GM19468 (cell line): ENCODE measurements around the gene WDR48.
"Not testable (repeated sequence)": the region's sequence is repeated elsewhere in the genome, so short reads cannot be mapped to it uniquely, and the experiment has no call there.

Source experiments
- ATAC-seq: cut with Tn5 transposase; IDR thresholded peaks from one replicate; pipeline ENCODE4 v1.9.1; 2021; ENCODE audit warnings: mild to moderate bottlenecking, moderate library complexity, moderate number of reproducible peaks; ENCODE audit not compliant: unreplicated experiment; ENCODE audit errors: extremely low read depth

The WDR48 gene

DNA sequence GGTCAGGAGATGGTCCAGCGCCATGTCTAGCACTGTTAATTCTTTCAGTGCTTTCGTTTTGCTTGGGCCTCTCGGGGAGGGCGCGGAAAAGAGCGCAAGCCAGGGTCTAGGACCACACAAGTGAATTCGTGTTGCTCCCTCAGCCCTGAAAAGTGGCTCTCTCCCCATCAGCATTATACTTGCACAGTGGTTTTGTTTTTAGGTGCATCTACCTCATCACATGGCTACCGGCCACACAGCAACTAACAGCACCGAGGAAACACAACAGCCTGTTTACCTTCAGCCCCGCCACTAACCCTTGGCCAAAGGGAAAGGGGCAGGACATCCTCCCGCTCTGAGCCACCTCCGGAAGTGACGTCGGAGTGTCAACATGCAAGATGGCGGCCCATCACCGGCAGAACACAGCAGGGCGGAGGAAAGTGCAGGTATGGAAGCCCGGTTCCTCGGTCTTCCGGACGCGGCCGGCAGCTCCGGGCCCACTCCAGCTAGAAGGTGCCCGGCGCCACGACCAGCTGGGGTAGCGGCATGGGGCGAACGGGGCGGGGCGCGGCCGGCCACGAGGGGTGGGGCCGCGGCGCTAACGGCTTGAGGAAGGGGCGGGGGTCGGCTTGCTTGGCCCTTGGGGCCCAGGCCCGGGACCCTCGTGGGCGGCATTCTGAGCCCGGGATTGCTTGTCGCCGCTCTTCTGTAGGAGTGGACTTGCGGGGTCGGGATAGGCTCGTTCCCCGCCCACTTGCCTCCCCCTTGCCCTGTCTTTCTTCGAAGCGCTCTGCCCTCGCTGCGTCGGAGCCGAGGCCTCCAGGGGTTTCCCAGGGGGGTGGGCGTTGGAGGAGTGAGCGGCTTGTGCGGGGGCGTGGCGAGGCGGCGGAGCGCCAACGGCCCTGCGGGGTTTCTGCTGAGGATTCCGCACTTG lies at the start of gene WDR48, which contains the start of gene SCN11A:
TSS of gene WDR48 (plus strand) at position 368 of the 913 bp plus-strand sequence. CDS start at position 378, 10 bp downstream.
TSS of gene SCN11A (minus strand) at position 296 of the 913 bp plus-strand sequence. CDS start 101,582 bp downstream, outside the sequence.
- ATAC-seq = peak; percentile 93

DNA sequence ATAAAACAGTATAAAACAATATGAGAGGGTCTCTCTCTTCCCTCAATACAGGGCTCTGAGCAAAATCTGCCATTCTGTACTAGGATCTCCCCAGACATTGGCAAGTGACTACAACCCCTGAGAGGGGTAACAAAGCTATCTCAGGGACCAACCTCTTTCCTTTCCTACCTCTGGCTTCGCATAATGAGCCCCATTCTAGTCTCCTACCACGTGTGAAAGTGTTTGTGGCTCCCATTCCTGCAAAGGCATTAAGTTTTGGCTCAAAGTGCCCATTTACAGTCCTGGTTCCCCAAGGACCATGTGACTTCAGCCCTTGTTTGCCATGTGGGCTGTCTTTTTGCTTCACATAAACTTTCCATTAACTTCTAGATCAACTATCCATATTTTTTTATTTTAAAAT lies 46.5 kb upstream of the WDR48 start:
- no peak for ATAC-seq

DNA sequence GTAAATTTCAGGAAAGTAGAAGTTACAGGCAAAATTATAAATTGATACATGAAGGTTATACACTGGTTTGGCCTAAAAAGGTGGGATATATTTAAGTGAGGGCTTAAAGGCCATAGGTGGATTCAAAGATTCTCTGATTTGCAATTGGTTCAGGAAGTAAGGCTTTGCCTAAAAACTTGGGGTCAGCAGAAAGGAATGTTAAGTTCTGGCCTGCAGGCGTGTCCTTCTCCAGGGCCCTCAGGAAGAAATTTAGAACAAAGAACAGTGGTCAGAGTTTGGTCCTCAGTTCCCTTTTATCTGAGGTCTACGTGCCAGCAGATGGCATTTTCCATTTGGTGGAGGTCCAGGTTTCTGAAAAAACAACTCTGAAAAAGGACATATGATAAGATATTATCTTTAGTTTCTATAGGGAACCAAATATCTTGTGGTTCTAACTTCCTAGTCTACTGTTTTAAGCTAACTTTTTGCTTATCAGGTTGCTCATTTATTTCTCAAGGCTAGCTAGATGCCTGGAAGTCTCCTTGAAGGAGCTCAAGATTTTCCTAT lies 40.6 kb upstream of the WDR48 start:
- no peak for ATAC-seq

DNA sequence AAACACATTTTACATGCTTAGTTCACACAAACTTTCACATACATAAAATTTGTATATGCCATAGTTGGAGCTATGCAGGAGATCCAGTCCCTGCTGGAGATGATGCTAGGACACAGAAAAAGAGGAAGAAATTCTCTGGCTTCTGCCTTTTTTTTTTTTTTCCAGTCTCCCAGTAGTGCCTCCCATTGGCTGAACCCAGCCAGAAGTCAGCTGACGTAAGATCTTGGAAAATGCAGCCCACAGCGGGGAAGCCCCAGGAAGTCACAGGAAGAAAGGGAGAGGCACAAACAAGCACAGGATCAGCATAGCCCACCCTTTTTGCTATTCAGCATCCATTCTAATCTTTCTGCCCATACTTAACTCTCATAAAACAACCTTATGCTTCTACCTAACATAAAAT lies 38.5 kb upstream of the WDR48 start:
- no peak for ATAC-seq

DNA sequence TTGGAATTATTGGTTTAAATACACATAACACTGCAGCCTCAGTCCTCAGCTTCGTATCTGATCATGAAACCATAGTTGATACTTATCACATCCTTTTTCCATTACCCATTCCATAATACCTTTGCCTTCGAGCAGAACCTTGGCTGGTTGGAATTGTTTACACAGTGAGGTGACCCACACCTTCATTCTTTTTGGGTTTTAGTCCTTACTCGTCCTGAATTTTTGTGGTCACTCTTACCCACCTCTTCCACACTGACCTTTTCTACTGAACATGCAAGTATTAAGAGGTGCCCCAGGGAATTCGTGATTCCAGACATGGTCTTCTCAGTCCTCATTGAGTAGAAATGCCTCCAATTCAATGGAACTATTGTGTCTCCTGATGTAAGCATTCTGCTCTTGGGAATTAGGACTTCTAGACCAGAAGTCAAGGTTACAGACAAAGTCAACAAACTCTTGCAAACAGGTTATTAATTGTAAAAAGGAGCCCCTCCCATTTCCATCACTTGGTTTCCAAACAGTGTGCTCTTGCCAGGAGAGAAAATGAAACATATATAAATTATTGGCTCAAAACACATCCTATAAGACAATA lies 37.8 kb upstream of the WDR48 start:
- ATAC-seq = no peak

DNA sequence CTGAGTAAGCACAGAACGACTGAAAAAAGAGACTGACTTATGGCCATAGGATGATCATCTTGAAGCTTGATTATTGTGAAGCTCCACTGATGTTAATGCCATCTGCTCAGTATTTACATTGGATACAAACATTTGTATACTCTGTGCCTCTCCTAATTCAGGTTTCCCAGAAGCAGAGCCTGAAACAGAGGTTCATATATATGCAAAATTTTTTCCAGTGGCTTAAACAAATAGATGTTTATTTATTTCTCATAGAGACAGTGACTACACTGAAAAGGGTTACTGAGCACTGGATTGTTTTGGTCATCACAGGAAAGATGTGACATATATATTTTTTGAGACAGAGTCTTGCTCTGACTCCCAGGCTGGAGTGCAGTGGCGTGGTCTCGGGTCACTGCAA lies 36.4 kb upstream of the WDR48 start:
- ATAC-seq = no peak

DNA sequence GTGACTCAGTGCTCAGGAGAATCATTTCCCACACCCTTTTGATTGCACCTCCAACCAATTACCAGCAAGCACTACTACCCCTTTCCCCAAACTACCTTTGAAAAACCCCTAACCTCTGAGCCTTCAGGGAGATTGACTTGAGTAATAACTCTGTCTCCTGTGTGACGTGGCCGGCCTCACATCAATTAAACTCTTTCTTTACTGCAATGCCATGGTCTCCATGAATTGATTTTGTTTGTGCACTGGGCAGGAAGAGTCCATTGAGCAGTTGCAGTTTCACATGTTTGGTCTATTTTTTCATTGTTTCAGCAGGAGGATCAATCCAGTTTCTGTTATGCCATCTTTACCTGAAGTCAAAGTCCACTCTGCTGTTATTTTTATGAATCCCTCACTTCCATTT lies 32.5 kb upstream of the WDR48 start:
- no peak for ATAC-seq

DNA sequence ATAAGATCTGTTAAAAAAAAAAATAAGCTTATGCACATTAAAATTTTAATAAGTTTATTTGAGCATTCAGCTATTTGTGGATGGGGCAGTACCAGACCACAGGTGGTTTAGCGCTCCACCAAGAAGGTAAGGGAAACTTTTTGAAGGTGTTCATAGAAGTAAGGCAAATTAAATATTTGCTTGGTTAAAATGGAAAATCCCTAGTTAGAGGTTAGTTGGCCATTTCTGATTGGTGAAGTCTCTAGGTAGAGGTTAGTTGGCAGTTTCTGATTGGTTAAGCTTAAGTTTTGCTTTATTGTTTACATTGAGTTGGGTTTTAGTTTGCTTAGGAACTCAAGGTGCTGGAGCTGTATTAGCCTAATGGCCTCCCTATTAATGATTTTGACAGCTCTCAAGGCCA lies 30.8 kb upstream of the WDR48 start:
- ATAC-seq = peak; percentile 52

DNA sequence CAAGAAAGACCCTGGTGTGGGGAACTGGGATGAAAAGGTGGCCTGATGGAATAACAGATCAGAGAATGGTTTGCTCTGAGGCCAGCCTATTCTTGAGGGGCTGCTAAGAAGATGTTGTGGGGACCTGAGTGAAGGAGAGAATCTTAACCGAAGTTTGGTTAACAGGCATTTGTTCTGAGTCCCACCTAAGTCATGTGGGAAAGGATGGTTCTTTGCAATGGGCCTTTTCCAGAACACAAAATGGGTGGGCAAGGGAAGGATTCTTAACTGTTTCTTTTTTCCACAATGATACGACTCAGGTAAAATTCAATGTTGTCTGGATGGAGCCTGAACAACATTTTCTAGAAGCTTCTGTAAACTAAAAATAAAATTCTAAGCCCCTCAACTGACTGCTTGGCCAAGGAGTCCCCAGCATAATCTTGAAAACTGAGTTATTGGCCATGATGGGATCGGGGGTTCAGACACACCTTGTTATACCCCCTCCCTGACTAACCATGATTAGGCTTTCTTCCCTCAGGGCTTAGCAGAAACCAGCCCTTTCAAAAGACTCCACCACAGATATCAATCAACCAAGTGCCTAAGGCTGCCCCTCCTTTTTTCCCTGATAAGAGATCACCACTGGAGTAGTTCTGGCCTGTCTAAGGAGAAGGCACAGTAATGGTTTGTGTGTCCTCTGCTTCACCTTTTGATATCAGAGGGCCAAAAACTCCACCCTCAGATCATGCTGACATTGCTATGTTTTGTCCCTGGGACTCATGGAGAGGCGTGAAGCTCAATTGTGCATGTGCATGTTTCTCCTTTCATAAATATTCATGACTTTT lies 30.1 kb upstream of the WDR48 start:
- ATAC-seq = no peak

DNA sequence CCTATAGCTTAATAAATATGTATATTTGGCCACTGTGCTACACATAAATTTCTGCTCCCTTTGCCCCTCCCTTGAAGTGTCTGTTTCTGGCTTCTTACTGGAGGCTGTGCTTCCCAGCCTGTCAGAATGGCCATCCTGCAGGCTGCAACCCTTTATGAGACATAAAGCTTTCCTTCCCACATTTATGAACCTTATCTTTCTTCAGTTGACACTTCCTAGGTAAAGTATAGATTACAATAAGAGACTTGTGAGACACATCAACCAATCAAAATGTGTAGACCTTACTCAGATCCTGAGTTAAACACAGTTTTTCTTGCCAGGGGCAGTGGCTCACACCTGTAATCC lies 29.6 kb upstream of the WDR48 start:
- no peak for ATAC-seq

DNA sequence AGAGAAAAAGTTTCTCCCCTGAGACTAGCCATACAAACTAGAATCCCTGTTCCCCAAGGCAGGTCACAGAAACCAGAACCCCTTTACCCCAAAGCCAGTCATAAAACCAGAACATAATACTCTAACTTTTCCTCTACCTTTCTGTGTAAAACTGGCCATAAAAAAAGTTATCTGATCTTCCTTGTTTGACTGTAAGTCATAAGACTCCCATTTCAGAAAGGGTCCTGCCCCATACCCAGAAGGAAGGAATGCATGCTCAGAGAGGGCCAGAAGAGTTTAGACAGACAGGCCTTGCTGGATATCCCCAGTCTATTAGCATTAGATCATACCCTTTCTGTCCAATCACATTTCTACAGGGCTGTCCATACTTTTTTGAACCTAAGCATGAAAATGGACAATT lies 27.3 kb upstream of the WDR48 start:
- ATAC-seq = no peak

DNA sequence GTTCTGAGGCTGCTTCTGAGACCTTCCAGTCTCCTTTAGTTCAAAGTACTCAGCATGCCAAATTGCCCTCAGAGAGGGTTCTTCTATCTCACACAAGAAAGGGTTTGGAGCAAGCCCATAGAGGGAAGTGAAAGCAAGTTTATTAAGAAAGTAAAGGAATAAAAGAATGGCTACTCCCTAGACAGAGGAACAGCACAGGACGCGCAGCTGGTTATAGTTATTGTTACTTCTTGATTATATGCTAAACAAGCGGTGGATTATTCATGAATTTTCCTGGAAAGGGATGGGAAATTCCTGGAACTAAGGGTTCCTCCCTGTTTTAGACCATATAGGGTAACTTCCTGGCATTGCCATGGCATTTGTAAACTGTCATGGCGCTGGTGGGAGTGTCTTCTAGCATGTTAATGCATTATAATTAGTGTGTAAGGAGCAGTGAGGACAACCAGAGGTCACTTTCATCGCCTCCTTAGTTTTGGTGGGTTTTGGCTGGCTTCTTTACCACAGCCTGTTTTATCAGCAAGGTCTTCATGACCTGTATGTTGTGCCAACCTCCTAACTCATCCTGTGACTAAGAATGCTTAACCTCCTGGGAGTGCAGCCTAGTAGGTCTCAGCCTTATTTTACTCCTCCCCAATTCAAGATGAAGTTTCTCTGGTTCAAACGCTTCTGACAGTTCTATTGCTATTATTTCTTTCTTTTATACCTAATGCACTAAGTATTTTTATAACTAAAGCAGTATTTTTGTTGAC lies 26.4 kb upstream of the WDR48 start:
- ATAC-seq = no peak

DNA sequence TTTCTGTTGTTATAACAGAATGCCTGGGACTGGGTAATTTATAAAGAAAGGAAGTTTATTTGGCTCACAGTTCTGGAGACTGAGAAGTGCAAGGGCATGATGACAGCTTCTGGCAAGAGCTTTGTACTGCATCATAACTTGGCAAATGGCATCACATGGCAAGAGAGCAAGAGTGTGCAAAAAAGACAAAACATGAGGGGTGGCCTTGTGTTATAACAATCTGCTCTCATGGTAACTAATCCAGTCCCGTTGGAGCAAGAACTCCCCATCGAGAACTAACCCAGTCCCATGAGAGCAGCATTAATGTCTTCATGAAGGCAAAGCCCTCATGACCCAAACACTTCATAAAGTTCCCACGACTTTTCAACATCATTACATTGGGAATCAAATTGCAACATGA lies 23.3 kb upstream of the WDR48 start:
- ATAC-seq = no peak

DNA sequence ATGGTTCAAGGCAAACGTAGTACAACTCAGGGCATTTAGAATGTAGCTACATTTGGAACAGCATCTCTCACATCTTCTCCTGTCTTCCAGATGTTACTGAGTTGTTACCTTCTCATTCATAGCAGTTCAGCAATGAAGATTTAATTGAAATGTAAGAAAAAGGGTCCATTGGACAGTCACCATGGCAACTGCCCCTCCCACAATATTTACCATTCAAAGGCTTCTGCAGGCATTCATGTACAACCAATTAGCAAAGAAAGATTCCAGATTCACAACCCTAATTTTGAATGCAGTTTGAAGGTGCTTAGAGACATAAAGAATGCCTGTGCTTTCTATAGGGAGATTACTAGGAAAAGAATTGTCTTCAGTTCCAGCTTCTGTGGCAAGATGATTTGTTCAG lies 22.3 kb upstream of the WDR48 start:
- no peak for ATAC-seq

DNA sequence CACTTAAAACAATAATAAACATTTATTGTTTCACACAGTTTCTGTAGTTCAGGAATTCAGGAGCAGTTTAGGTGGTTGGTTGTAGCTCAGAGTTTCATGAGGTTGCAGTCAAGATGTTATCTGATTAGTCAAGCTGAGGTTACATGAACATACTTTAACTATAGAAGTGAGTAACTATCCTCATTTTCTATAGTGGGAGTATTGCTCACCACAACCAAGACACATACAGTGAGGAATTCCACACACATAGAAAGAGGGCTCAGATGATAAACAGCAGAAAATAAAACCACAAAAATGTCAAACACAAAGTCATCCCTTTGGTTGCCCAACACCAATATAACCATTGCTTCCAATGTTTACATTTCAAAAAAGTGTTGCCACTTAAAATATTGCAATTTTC lies 13.7 kb upstream of the WDR48 start:
- no peak for ATAC-seq

DNA sequence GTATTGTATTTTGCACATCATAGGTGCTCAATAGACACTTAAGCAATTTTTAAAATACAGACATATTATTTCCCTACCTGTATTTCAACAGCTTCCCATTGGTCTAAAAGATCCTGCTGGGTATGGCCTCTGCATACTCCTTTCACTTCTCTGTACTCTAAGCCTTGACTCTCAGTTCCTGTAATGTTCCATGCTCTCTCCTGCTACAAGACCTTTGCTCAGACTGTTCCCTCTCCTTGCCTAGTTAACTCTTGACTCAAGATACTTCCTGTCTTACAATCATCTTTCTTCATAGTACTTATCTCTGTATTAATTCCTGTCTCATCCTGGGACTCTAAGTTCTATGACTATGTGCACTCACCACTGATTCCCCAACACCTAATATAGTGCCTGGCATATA lies 1.8 kb upstream of the WDR48 start:
- ATAC-seq = no peak

DNA sequence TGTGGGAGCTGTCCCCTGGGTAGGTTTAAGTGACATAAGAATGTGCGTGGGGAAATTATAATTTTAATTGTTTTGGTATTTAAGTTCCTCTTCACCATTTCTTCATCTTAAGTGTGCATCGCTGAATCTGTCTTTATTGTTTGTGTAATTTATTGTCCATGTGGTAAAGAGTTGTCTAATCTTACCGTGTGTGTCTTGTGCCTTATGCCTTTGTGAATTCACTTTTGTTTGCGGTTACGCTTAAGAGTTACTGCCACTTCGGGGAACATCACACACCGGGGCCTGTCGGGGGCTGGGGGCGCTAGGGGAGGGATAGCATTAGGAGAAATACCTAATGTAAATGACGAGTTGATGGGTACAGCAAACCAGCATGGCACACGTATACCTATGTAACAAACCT lies 767 bp downstream of the WDR48 start:
- no peak for ATAC-seq

DNA sequence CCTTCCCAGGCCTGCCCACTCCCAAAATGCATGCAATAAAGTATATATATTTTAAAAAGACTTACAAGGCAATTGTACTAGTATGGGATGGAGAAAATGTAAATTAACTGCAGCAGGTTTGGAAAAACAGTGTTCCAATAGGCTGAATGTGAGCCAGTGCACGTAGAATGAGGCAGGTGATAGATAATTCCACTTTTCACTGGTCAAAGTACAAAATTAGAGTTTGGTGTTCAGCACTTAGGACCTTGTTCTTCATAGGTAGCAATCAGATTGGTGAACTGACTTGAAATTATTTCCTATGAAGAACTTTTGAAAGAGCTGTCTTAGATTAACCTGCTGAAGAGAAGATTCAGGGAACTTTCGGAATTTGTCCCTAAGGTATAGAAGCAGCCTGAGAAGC lies 1.9 kb downstream of the WDR48 start:
- no peak for ATAC-seq

DNA sequence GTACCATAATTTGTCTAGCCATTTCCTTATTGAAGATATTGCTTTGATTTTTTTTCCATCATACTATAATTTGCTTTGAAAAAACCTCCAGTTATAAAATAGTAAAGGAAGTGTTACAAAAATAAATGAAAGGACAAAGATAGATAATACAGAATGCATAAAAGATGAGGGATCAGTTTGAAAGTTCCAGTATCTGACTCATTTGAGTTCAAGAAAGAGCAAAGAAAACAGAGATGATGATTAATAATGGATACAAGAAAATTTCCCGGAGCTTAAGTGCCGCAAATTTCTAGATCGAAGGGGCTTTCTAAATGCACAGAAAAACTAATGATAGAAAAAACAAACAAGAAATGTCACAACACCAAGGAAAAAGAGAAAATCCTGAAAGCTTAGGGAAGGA lies 4.3 kb downstream of the WDR48 start:
- ATAC-seq = no peak

DNA sequence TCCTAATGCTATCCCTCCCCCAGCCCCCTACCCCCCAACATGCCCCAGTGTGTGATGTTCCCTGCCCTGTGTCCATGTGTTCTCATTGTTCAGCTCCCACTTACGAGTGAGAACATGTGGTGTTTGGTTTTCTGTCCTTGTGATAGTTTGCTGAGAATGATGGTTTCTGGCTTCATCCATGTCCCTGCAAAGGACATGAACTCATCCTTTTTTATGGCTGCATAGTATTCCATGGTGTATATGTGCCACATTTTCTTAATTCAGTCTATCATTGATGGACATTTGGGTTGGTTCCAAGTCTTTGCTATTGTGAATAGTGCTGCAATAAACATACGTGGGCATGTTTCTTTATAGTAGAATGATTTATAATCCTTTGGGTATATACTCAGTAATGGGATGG lies 9.4 kb downstream of the WDR48 start:
- not testable (repeated sequence) for ATAC-seq
